HG03159 (cell line): ENCODE measurements around the gene PLXNA2.

Source experiments
- ATAC-seq: cut with Tn5 transposase; IDR thresholded peaks from one replicate; pipeline ENCODE4 v1.9.1; 2021; ENCODE audit warnings: mild to moderate bottlenecking, moderate library complexity; ENCODE audit not compliant: unreplicated experiment

PLXNA2 gene

GRCh38 chr1:208207388-208208131 lies 36.6 kb downstream of the PLXNA2 start:
- ATAC-seq: no peak

GRCh38 chr1:208206092-208206698 lies 38.0 kb downstream of the PLXNA2 start:
- no peak for ATAC-seq

DNA sequence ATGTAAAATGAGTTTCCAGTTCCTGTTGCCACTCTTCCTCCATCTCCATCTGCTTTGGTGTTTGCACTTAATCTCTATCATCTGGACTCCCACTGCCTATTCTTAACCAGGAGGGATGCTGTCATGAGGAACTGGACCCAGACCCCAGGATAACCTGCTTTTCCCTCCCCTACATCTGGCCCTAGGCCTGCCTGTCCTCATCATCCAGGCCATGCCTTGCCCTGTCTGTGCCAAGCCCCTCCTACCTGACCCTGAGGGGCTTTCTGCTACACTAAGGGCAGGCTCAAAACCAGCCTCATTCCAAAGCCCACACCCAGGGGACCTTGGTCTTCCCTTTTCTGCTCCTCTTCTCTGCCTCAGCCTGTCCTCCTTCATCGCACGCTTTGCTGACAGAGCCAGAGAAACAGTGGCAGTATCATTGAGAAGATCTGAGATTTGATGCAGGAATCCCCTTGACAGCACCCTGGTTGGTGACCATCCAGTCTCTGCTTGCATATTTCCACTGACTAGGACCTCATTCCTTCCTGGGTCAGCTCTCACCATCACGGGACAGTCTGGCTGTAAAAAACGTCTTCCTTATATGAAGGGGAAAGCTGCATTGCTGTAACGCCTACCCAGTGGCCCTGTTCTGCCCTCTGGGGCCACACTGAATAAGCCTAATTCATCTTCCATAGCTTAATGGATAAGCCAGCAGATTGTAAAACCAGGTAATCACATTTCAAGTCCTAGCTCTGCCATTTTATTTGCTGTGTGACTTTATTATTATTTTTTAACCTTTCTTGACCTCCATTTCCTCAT lies 38.8 kb downstream of the PLXNA2 start:
- ATAC-seq: no peak

GRCh38 chr1:208204779-208205178 lies 39.4 kb downstream of the PLXNA2 start:
- no peak for ATAC-seq

- ATAC-seq: no peak
Observed at GRCh38 chr1:208203848-208204609, 40.2 kb downstream of the PLXNA2 start.

DNA sequence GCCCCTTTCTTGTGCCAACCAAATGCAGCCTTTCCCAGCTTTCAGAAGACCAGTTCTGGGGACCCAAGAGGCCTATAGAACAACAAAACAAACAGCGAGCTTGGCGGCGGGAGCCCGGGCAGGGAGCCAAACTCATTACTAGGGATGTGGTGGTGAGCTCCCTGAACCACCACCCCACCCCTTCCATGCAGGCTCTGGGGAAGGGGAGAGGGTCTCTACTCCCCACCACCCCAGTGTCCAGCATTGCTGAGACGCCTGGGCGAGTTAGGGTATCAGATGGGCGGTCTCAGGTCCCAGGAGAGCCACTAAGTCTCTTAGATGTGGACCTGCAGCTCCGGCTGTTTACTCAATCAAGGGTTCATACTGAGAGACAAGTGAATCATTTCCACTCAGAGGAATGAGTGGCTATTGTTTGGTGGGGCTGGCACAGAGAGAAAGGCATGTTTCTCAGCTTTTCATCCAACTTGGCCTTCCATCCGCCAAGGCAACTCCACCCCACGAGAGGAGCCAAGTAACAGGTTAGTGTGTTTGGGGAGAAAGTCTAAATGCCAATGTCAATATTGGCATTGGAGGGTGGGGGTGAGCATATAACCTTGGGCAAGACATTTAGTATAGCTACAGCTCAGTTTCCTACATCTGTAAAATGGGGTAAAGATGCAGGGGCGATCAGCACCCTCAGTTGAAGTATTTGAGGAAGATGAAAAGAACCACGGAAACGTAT lies 40.9 kb downstream of the PLXNA2 start:
- no peak for ATAC-seq

- no peak for ATAC-seq
Observed at GRCh38 chr1:208202333-208202995, 41.7 kb downstream of the PLXNA2 start.

DNA sequence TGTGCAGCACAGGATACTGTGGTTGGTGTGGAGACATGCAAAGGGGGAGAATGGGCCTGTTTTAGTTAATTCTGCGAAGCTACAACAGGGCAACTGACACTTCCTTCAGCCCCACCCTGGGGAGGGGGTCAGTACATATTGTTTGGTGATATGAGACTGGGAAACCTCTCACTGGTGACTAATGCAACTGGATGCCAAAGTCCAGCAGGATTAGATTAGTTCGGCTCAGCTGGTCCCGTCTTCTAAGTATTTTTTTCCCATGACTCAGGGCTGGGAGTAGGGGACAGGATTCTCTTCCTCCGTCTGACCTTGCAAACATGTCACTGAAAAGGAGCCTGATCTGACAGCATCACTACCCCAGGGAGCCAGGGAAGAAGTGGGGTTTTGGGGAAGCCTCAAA lies 43.0 kb downstream of the PLXNA2 start:
- ATAC-seq: no peak

DNA sequence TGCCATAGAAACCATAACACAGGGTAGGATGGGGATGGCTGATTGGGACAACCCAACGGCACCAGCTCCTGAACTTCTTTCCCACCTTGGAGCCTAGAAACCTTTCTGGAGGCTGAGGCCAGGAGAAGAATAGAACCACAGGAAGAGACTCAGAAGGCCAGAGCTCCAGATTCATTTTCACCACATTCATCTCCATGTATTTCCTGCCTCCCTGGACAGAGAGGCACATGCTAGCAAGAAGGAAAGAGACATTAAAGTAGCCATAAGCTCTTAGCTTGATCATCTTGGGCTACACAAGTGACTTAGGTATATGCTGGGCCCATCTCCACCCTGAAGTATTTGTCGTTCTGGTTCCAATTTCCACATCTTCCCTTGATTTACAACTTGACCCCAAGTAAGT lies 44.1 kb downstream of the PLXNA2 start:
- ATAC-seq: no peak

DNA sequence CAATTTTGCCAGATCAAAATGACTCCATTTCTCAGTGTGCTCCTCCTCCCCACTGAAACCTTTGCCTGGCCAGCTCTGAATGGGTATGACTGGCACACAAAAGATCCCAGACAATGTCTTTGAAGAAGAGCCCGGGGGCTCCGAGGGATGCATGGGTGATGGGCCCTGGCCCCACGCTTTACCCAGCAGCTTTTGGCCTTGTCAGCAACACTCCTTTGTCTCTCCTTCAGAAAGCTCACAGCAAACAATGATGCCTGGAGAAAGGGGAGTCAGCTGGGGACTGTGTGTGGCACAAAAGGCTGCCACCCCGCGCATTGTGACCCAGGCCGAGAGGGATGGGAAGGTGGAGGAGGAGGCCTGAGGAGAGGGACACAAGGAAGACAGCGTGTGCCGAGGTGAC lies 45.9 kb downstream of the PLXNA2 start:
- ATAC-seq: no peak

GRCh38 chr1:208194944-208195343 lies 49.2 kb downstream of the PLXNA2 start:
- ATAC-seq: no peak

- no peak for ATAC-seq
Observed at GRCh38 chr1:208192995-208193394, 51.2 kb downstream of the PLXNA2 start.

GRCh38 chr1:208190784-208191183 lies 53.4 kb downstream of the PLXNA2 start:
- no peak for ATAC-seq

DNA sequence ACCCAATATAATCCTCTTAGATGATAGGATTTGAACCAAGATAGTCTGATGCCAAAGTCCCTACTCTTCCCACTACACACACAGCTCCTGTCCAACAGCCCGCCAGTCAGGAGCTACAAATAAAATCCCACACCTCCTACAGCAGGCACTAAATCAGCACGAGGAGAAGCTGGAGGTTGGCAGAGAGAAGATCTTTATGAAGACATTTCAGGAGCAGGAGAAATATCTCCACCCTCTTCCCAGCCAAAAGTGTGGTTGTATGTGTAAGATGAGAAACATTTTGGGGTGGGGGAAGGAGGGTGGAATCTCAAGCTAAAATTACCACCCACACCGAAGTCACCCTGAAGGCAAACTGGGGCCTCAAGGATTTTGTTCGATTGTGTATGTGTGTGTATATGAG lies 54.5 kb downstream of the PLXNA2 start:
- ATAC-seq: no peak

GRCh38 chr1:208189183-208189582 lies 55.0 kb downstream of the PLXNA2 start:
- no peak for ATAC-seq

GRCh38 chr1:208188607-208189006 lies 55.6 kb downstream of the PLXNA2 start:
- ATAC-seq: no peak

DNA sequence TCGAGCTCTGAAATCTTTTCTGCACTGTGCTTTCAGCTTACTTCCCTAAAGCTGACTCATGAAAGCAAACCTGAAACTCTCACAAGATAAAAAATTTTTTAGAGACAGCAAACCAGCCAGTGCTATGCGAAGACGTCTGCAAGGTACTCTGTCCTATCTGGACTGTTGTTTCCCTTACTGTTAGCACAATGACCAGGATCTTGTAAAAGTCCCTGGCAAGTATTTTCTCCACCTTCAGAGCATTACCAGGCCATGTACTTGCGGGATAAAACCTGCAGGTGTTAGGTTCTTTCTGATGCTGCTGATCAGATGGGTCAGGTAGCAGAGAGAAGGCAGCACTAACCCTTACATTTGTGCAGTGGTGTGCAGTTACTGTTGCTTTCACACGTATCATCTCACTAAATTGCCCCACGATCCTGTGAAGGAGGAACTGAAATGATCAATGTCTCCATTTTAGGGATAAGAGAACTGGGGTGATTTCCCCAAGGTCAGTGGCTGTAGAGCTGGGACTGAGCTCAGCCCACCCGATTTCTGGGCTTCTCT lies 56.6 kb downstream of the PLXNA2 start:
- ATAC-seq: peak; percentile 84

DNA sequence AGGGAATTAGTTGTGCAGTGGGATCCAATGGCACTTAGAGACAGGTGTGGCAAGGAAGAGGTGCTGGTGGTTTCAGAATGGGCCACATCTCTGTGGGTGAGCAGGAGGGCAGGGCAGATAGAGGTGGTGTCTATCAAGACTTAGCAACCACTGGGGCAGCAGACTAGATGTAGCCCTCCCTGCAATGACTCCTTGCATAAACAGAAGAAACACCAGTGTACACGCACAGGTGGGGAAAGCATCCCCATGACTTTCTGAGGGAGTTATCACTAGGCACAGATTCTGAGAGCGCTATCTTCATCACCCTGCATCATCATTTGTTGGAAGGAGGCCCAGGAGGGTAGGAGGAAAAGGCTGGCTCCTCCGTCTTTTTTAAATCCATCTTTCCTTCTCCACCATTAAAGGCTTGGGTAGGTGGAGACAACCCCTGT lies 58.4 kb downstream of the PLXNA2 start:
- ATAC-seq: no peak

- ATAC-seq: no peak
Observed at GRCh38 chr1:208184966-208185654, 59.1 kb downstream of the PLXNA2 start.
